IMR-90 (cell line): ENCODE results near the gene CSF2RB. TPM values are rescaled to one million over a fixed set of nuclear protein-coding genes. Genes with fewer than 3 reads are reported as not detected.

ENCODE experiments used
- ATAC-seq: fragments of 200-7000 bp; cut with Tn5 transposase; 2 replicates; pipeline ENCODE4 v1.9.1; 2020; ENCODE audit warnings: low read depth, mild to moderate bottlenecking, moderate library complexity
- BruUV-seq: library from RNA; stranded (reverse); fragments of 400-500 nt; replicated peaks from 2 replicates; lab custom pipeline; 2021; lab: Mats Ljungman, UMichigan
- CTCF ChIA-PET: fragments of 300-600 bp; formaldehyde crosslinking; extraction: SDS; loops from one replicate; lab custom pipeline; 2021; ENCODE audit warnings: antibody characterized with exemption; lab: Yijun Ruan, JAX
- POLR2A ChIA-PET: fragments of 300-600 bp; sonication (Branson Sonifier 250); formaldehyde crosslinking; loops from one replicate; lab custom pipeline; 2022; ENCODE audit warnings: antibody characterized with exemption; ENCODE audit not compliant: unreplicated experiment; lab: Charles Lee
- DNase-seq: peaks from one replicate; pipeline ENCODE4 v3.0.0; 2013
- H2AFZ ChIP-seq: replicated peaks from 2 replicates; pipeline ENCODE3; 2013; ENCODE audit warnings: low read length, mild to moderate bottlenecking; ENCODE audit not compliant: poor library complexity
- H2AK5ac ChIP-seq: 2 replicates; pipeline ENCODE4 v1.6.1; 2013; ENCODE audit warnings: low read depth, low read length, inconsistent platforms
- H2AK9ac ChIP-seq: replicated peaks from 2 replicates; pipeline ENCODE3; 2013; ENCODE audit warnings: mild to moderate bottlenecking, low read depth, low read length, moderate library complexity; ENCODE audit not compliant: poor library complexity
- H2BK120ac ChIP-seq: 2 replicates; pipeline ENCODE4 v1.6.1; 2013; ENCODE audit warnings: low read depth, low read length, inconsistent platforms
- H2BK15ac ChIP-seq: 3 replicates; pipeline ENCODE4 v1.6.1; 2013; ENCODE audit warnings: low read depth, low read length, inconsistent platforms
- H2BK20ac ChIP-seq: 2 replicates; pipeline ENCODE4 v1.6.1; 2013; ENCODE audit warnings: low read depth, mild to moderate bottlenecking, inconsistent platforms, low read length, moderate library complexity
- H2BK5ac ChIP-seq: 2 replicates; pipeline ENCODE4 v1.6.1; 2013; ENCODE audit warnings: mild to moderate bottlenecking, low read depth, low read length, inconsistent platforms; ENCODE audit not compliant: poor library complexity, severe bottlenecking
- H3K14ac ChIP-seq: replicated peaks from 2 replicates; pipeline ENCODE4 v1.6.1; 2013; ENCODE audit warnings: low read depth, low read length, inconsistent platforms
- H3K18ac ChIP-seq: 2 replicates; pipeline ENCODE4 v1.6.1; 2013; ENCODE audit warnings: low read depth, low read length, control low read depth
- H3K23ac ChIP-seq: 2 replicates; pipeline ENCODE4 v1.6.1; 2013; ENCODE audit warnings: low read depth, low read length, inconsistent platforms
- H3K27ac ChIP-seq: 2 replicates; pipeline ENCODE4 v1.5.1; 2013; ENCODE audit warnings: mild to moderate bottlenecking, control low read depth, low read length; ENCODE audit not compliant: insufficient read depth
- H3K27me3 ChIP-seq: 2 replicates; pipeline ENCODE4 v1.6.1; 2013; ENCODE audit warnings: low read length; ENCODE audit not compliant: control insufficient read depth, insufficient read depth
- H3K36me3 ChIP-seq: 2 replicates; pipeline ENCODE4 v1.6.1; 2013; ENCODE audit warnings: low read length, mixed read lengths; ENCODE audit not compliant: control insufficient read depth, insufficient read depth
- H3K4ac ChIP-seq: 2 replicates; pipeline ENCODE4 v1.6.1; 2013; ENCODE audit warnings: low read depth, low read length, inconsistent platforms
- H3K4me1 ChIP-seq: 2 replicates; pipeline ENCODE4 v1.6.1; 2013; ENCODE audit warnings: low read length, mixed read lengths; ENCODE audit not compliant: control insufficient read depth, insufficient read depth
- H3K4me2 ChIP-seq: 2 replicates; pipeline ENCODE4 v1.6.1; 2013; ENCODE audit warnings: low read depth, mild to moderate bottlenecking, control low read depth, low read length, moderate library complexity
- H3K4me3 ChIP-seq: 2 replicates; pipeline ENCODE4 v1.5.1; 2013; ENCODE audit warnings: low read depth, mild to moderate bottlenecking, control low read depth, low read length, moderate library complexity; ENCODE audit not compliant: insufficient read depth
- H3K56ac ChIP-seq: 2 replicates; pipeline ENCODE4 v1.6.1; 2013; ENCODE audit warnings: low read length, inconsistent platforms; ENCODE audit not compliant: insufficient read depth; ENCODE audit errors: extremely low read depth
- H3K79me1 ChIP-seq, 2 experiments: 2 replicates each; pipeline ENCODE4 v1.6.1; 2013; ENCODE audit warnings: low read length in 2 of 2, inconsistent platforms in 1 of 2, low read depth in 1 of 2
- H3K9ac ChIP-seq: 2 replicates; pipeline ENCODE4 v1.6.1; 2013; ENCODE audit warnings: low read depth, low read length, control low read depth
- H3K9me1 ChIP-seq: 2 replicates; pipeline ENCODE4 v1.6.1; 2013; ENCODE audit warnings: low read length, inconsistent platforms; ENCODE audit not compliant: insufficient read depth
- H3K9me3 ChIP-seq: 2 replicates; pipeline ENCODE4 v1.6.1; 2013; ENCODE audit warnings: low read length; ENCODE audit not compliant: control insufficient read depth, insufficient read depth
- H4K20me1 ChIP-seq: 2 replicates; pipeline ENCODE4 v1.6.1; 2013; ENCODE audit warnings: low read length, inconsistent platforms; ENCODE audit not compliant: insufficient read depth
- H4K5ac ChIP-seq: 2 replicates; pipeline ENCODE4 v1.6.1; 2013; ENCODE audit warnings: mild to moderate bottlenecking, low read depth, low read length, control low read depth
- H4K8ac ChIP-seq, 2 experiments: 2 replicates each; pipeline ENCODE4 v1.6.1; 2013; ENCODE audit warnings: low read depth in 2 of 2, low read length in 2 of 2, control low read depth in 1 of 2, inconsistent platforms in 1 of 2
- H4K91ac ChIP-seq: 2 replicates; pipeline ENCODE4 v1.6.1; 2013; ENCODE audit warnings: low read depth, low read length, inconsistent platforms; ENCODE audit not compliant: insufficient read depth
- BHLHE40 ChIP-seq: fragments of 150-350 bp; IDR thresholded peaks from 2 replicates; pipeline ENCODE4 v1.6.1; 2016; ENCODE audit warnings: mild to moderate bottlenecking, low read depth, low read length
- CEBPB ChIP-seq: IDR thresholded peaks from 2 replicates; pipeline ENCODE4 v1.6.1; 2012; ENCODE audit warnings: low read depth, low read length, improper control_type of control experiment
- CHD1 ChIP-seq: IDR thresholded peaks from 2 replicates; pipeline ENCODE4 v1.6.1; 2012; ENCODE audit warnings: low read depth, low read length, improper control_type of control experiment
- FOS ChIP-seq: fragments of 150-350 bp; IDR thresholded peaks from 2 replicates; pipeline ENCODE4 v1.6.1; 2016; ENCODE audit warnings: low read depth, low read length
- MAFK ChIP-seq: IDR thresholded peaks from 2 replicates; pipeline ENCODE4 v1.6.1; 2012; ENCODE audit warnings: low read depth, low read length, improper control_type of control experiment
- MAZ ChIP-seq: IDR thresholded peaks from 2 replicates; pipeline ENCODE4 v1.6.1; 2012; ENCODE audit warnings: low read depth, mild to moderate bottlenecking, low read length, improper control_type of control experiment, moderate library complexity, borderline replicate concordance
- MXI1 ChIP-seq: IDR thresholded peaks from 2 replicates; pipeline ENCODE4 v1.6.1; 2012; ENCODE audit warnings: low read depth, mild to moderate bottlenecking, low read length, moderate library complexity, borderline replicate concordance
- NFE2L2 ChIP-seq: fragments of 150-350 bp; IDR thresholded peaks from 2 replicates; pipeline ENCODE4 v1.6.1; 2016; ENCODE audit warnings: low read depth, mild to moderate bottlenecking, low read length
- POLR2A ChIP-seq: IDR thresholded peaks from 2 replicates; pipeline ENCODE4 v1.6.1; 2012; ENCODE audit warnings: mild to moderate bottlenecking, low read depth, low read length
- RAD21 ChIP-seq: IDR thresholded peaks from 2 replicates; pipeline ENCODE4 v1.6.1; 2012; ENCODE audit warnings: low read length, improper control_type of control experiment
- RCOR1 ChIP-seq: IDR thresholded peaks from 2 replicates; pipeline ENCODE4 v1.6.1; 2012; ENCODE audit warnings: mild to moderate bottlenecking, low read length, improper control_type of control experiment; ENCODE audit not compliant: insufficient replicate concordance
- RFX5 ChIP-seq: IDR thresholded peaks from 2 replicates; pipeline ENCODE4 v1.8.0; 2012; ENCODE audit warnings: low read depth, mild to moderate bottlenecking, low read length, moderate library complexity
- SMC3 ChIP-seq: fragments of 150-350 bp; IDR thresholded peaks from 2 replicates; pipeline ENCODE4 v1.6.1; 2016; ENCODE audit warnings: low read depth, mild to moderate bottlenecking, antibody characterized with exemption, low read length, moderate library complexity
- WGBS, 2 experiments: methylation state at CpG; one replicate each; pipeline versions ENCODE4 v1.1.5 to v1.1.7; 2013; ENCODE audit warnings: missing lambda C conversion rate in 2 of 2; ENCODE audit not compliant: insufficient read length in 1 of 2; ENCODE audit errors: extremely low coverage in 2 of 2; 5-methylcytosine and 5-hydroxymethylcytosine counted together
- dilution Hi-C: fragments of 300-500 bp; cut with HindIII; formaldehyde crosslinking; loops from one replicate; pipeline ENCODE4 v1.14.3; 2018; ENCODE audit warnings: low sequenced_read_pairs; ENCODE audit not compliant: unreplicated experiment
- in situ Hi-C: fragments of 300-500 bp; cut with MboI; formaldehyde crosslinking; loops from 3 replicates; pipeline ENCODE4 v1.14.3; 2019; ENCODE audit warnings: low sequenced_read_pairs, inconsistent platforms, mixed read lengths
- intact Hi-C: fragments of 100-400 bp; cut with micrococcal nuclease; formaldehyde crosslinking; loops from 2 replicates; pipeline ENCODE4 v1.10.0; 2022
- polyA plus RNA-seq, 3 experiments: library from polyadenylated mRNA; depleted of rRNA; stranded (reverse); fragments of >200 nt; gene quantifications; 2 replicates each; pipeline ENCODE4 v1.2.3, GENCODE V29; 2012; ENCODE audit warnings: low replicate concordance in 1 of 3
- total RNA-seq: library from RNA; depleted of rRNA; stranded (reverse); fragments of >200 nt; gene quantifications from 2 replicates; pipeline ENCODE4 v1.2.3, GENCODE V29; 2012
- TF ChIP-seq, protein P1 (sequence below): conservative IDR thresholded peaks from 2 replicates; pipeline ENCODE4 v1.5.1; 2012; ENCODE audit warnings: mild to moderate bottlenecking, low read depth, low read length, improper control_type of control experiment
- TF ChIP-seq, protein P2 (sequence below): fragments of 150-350 bp; IDR thresholded peaks from 2 replicates; pipeline ENCODE4 v1.6.1; 2016; ENCODE audit warnings: low read depth, mild to moderate bottlenecking, low read length, moderate library complexity, borderline replicate concordance
- TF ChIP-seq, protein P3 (sequence below): fragments of 150-350 bp; IDR thresholded peaks from 2 replicates; pipeline ENCODE4 v1.6.1; 2017; ENCODE audit warnings: mild to moderate bottlenecking, antibody characterized with exemption, low read length, low read depth

CSF2RB gene
- total and polyA plus RNA-seq, 2 of the 4 experiments (the other 2 are of a cell fraction) = not detected

DNA sequence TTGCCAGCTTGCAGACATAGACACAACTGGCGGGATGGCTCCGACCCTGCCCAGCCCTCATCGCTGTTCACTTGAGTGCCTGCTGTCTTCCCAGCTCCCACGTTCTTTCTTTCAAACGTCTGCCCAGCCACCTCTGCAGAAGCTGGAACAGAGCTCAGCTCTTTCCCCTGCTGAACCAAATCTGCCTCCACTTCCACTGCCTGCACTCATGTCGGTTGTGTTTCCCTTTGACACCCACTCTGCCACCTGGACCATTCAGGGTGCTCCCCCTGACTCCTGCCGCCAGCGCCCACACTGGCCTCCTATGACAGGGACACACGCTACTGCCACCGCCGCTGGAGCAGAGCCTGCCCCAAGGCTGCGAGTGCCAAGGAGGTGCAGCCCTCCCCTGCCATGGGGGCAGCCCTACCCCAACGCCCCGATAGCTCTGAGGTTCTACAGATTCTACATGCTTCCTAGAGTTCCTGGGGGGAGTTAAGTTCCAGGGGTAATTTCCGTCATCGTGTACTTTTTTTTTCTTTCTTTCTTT lies 67.9 kb downstream of the CSF2RB start:
- ATAC-seq = no peak
- Histone ChIP-seq H3K4me1 (no peaks in the 10 kb centered on the region), H3K56ac (no peak overlapping the region), H3K9me3 (peaks cover 9% of the 10 kb centered on the region), H3K18ac (no peak overlapping the region), H4K8ac (no peak overlapping the region), H3K4me2 (no peak overlapping the region), H3K9ac (no peak overlapping the region), H2AFZ (no peak overlapping the region), H3K9me1 (no peaks in the 10 kb centered on the region), H4K20me1 (no peaks in the 10 kb centered on the region), H2BK20ac (no peak overlapping the region), H3K27me3 (peaks cover 20% of the 10 kb centered on the region), H3K4me3 (no peak overlapping the region), H3K14ac (no peak overlapping the region), H2BK15ac (no peak overlapping the region), H2BK120ac (no peak overlapping the region), H2BK5ac (no peak overlapping the region), H2AK9ac (no peak overlapping the region), H3K4ac (no peak overlapping the region), H2AK5ac (no peak overlapping the region), H3K27ac (no peak overlapping the region), H3K23ac (no peak overlapping the region), H3K79me1 (no peaks in the 10 kb centered on the region), H4K5ac (no peak overlapping the region), H4K91ac (no peak overlapping the region), H3K36me3 (no peaks in the 10 kb centered on the region)
- in situ Hi-C loops (no loop called here), dilution Hi-C loops (no loop called here), intact Hi-C loops (no loop called here)
- no peak for DNase-seq
- CTCF ChIA-PET = interaction anchor here (0.6 kb wide), 1 partner anchor 209 kb away, joined by 4 read pairs; no protein-coding TSS in a partner anchor
- WGBS, 2 experiments = 63% methylated on average over 5 of the region's 16 CpGs; no CpG with 5 or more reads in 1 of the 2 experiments
- BruUV-seq = no TSS peak
- TF ChIP-seq MXI1 (no peak), CEBPB (no peak), FOS (no peak), CHD1 (no peak), POLR2A (no peak), NFE2L2 (no peak), RAD21 (no peak), RCOR1 (no peak), RFX5 (no peak), MAFK (no peak), MAZ (no peak), BHLHE40 (no peak), SMC3 (no peak)
- TF ChIP-seq, protein P1, sequence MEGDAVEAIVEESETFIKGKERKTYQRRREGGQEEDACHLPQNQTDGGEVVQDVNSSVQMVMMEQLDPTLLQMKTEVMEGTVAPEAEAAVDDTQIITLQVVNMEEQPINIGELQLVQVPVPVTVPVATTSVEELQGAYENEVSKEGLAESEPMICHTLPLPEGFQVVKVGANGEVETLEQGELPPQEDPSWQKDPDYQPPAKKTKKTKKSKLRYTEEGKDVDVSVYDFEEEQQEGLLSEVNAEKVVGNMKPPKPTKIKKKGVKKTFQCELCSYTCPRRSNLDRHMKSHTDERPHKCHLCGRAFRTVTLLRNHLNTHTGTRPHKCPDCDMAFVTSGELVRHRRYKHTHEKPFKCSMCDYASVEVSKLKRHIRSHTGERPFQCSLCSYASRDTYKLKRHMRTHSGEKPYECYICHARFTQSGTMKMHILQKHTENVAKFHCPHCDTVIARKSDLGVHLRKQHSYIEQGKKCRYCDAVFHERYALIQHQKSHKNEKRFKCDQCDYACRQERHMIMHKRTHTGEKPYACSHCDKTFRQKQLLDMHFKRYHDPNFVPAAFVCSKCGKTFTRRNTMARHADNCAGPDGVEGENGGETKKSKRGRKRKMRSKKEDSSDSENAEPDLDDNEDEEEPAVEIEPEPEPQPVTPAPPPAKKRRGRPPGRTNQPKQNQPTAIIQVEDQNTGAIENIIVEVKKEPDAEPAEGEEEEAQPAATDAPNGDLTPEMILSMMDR = no peak
- TF ChIP-seq, protein P2, sequence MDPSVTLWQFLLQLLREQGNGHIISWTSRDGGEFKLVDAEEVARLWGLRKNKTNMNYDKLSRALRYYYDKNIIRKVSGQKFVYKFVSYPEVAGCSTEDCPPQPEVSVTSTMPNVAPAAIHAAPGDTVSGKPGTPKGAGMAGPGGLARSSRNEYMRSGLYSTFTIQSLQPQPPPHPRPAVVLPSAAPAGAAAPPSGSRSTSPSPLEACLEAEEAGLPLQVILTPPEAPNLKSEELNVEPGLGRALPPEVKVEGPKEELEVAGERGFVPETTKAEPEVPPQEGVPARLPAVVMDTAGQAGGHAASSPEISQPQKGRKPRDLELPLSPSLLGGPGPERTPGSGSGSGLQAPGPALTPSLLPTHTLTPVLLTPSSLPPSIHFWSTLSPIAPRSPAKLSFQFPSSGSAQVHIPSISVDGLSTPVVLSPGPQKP = no peak
- TF ChIP-seq, protein P3, sequence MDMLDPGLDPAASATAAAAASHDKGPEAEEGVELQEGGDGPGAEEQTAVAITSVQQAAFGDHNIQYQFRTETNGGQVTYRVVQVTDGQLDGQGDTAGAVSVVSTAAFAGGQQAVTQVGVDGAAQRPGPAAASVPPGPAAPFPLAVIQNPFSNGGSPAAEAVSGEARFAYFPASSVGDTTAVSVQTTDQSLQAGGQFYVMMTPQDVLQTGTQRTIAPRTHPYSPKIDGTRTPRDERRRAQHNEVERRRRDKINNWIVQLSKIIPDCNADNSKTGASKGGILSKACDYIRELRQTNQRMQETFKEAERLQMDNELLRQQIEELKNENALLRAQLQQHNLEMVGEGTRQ = no peak
- POLR2A ChIA-PET = no interaction called here
